Smooth muscle cell (in vitro differentiated cells): Measurements from ENCODE around the gene LGALS9C. TPM values are rescaled to one million over a fixed set of nuclear protein-coding genes. Genes with fewer than 3 reads are reported as not detected.
"Not testable (repeated sequence)": the region's sequence is repeated elsewhere in the genome, so short reads cannot be mapped to it uniquely, and the experiment has no call there.

Source experiments
- DNase-seq: peaks from one replicate; lab custom pipeline; 2025; ENCODE audit not compliant: unreplicated experiment; lab: John Stamatoyannopoulos, UW
- H2AFZ ChIP-seq: fragments of 200-600 bp; sonication (generic); 2 replicates; pipeline ENCODE4 v1.6.0; 2016; ENCODE audit warnings: antibody characterized with exemption, low read depth, mild to moderate bottlenecking
- H3F3A ChIP-seq: fragments of 200-600 bp; sonication (generic); 2 replicates; pipeline ENCODE4 v1.6.0; 2017; ENCODE audit warnings: antibody characterized with exemption, low read depth
- H3K27ac ChIP-seq: fragments of 200-600 bp; sonication (generic); 2 replicates; pipeline ENCODE4 v1.5.1; 2016; ENCODE audit warnings: low read depth, mild to moderate bottlenecking
- H3K27me3 ChIP-seq: fragments of 200-600 bp; sonication (generic); 2 replicates; pipeline ENCODE4 v1.6.1; 2016; ENCODE audit warnings: low read depth, mild to moderate bottlenecking
- H3K36me3 ChIP-seq: fragments of 200-600 bp; sonication (generic); 2 replicates; pipeline ENCODE4 v1.5.1; 2016; ENCODE audit warnings: low read depth
- H3K4me1 ChIP-seq: fragments of 200-600 bp; sonication (generic); 2 replicates; pipeline ENCODE4 v1.5.1; 2016; ENCODE audit warnings: low read depth
- H3K4me2 ChIP-seq: fragments of 200-600 bp; sonication (generic); 2 replicates; pipeline ENCODE4 v1.6.0; 2016; ENCODE audit warnings: mild to moderate bottlenecking
- H3K4me3 ChIP-seq: fragments of 200-600 bp; sonication (generic); 2 replicates; pipeline ENCODE4 v1.5.1; 2016; ENCODE audit warnings: mild to moderate bottlenecking
- H3K79me2 ChIP-seq: fragments of 200-600 bp; sonication (generic); 2 replicates; pipeline ENCODE4 v1.6.0; 2016; ENCODE audit warnings: low read depth, mild to moderate bottlenecking
- H3K9ac ChIP-seq: fragments of 200-600 bp; sonication (generic); 2 replicates; pipeline ENCODE4 v1.6.0; 2016; ENCODE audit warnings: low read depth
- H3K9me3 ChIP-seq: fragments of 200-600 bp; sonication (generic); replicated peaks from 2 replicates; pipeline ENCODE4 v1.5.1; 2016; ENCODE audit warnings: low read depth
- H4K20me1 ChIP-seq: fragments of 200-600 bp; sonication (generic); 2 replicates; pipeline ENCODE4 v1.6.0; 2016; ENCODE audit warnings: low read depth
- WGBS: methylation state at CpG from one replicate; pipeline ENCODE4 v1.1.7; 2016; ENCODE audit warnings: low lambda C conversion rate; 5-methylcytosine and 5-hydroxymethylcytosine counted together
- polyA plus RNA-seq: library from polyadenylated mRNA; unstranded; fragments of >200 nt; fragmentation: Nextera tagmentation; extraction: Ambion mirVana; gene quantifications from 2 replicates; pipeline ENCODE4 v1.2.1, GENCODE V29; 2016
- total RNA-seq: library from RNA; depleted of rRNA; stranded (reverse); fragments of >200 nt; gene quantifications from 2 replicates; pipeline ENCODE4 v1.2.3, GENCODE V29; 2014

The LGALS9C gene
- total and polyA plus RNA-seq, 2 experiments from 2014 or later: 0.88 to 22.0 TPM

- H3K36me3 ChIP-seq, H3K4me2 ChIP-seq, H3K4me3 ChIP-seq, H3K9ac ChIP-seq, H3K9me3 ChIP-seq, H3K27ac ChIP-seq, DNase-seq, H3F3A ChIP-seq, H2AFZ ChIP-seq, H3K4me1 ChIP-seq, H4K20me1 ChIP-seq, H3K27me3 ChIP-seq, H3K79me2 ChIP-seq: not testable (repeated sequence)
- WGBS: 93% methylated on average over 2 of the region's 2 CpGs
These were observed 6.8 kb upstream of the LGALS9C start for GRCh38 chr17:18469837-18470236.

GRCh38 chr17:18470345-18470930, 6.2 kb upstream of the LGALS9C start:
- not testable (repeated sequence) for H2AFZ ChIP-seq, H3K27me3 ChIP-seq, H3K36me3 ChIP-seq, H3K4me3 ChIP-seq, H3K9ac ChIP-seq, H3K27ac ChIP-seq, H3K9me3 ChIP-seq, H3F3A ChIP-seq, H3K4me2 ChIP-seq, H3K79me2 ChIP-seq, DNase-seq, H4K20me1 ChIP-seq, H3K4me1 ChIP-seq
- 85% methylated on average over 2 of the region's 11 CpGs for WGBS

- H3K9ac ChIP-seq, H3K27me3 ChIP-seq, H4K20me1 ChIP-seq, H3K27ac ChIP-seq, H2AFZ ChIP-seq, H3F3A ChIP-seq, H3K9me3 ChIP-seq, DNase-seq, H3K4me2 ChIP-seq, H3K4me1 ChIP-seq, H3K36me3 ChIP-seq, H3K79me2 ChIP-seq, H3K4me3 ChIP-seq: not testable (repeated sequence)
- WGBS: 83% methylated on average over 2 of the region's 4 CpGs
These were observed 2.6 kb upstream of the LGALS9C start for GRCh38 chr17:18473967-18474366.

GRCh38 chr17:18474754-18475153, 1.8 kb upstream of the LGALS9C start:
- H3K9ac ChIP-seq, H3K27ac ChIP-seq, H3K4me3 ChIP-seq, H3K36me3 ChIP-seq, H3K9me3 ChIP-seq, H4K20me1 ChIP-seq, H2AFZ ChIP-seq, DNase-seq, H3K4me1 ChIP-seq, H3K4me2 ChIP-seq, H3K79me2 ChIP-seq, H3F3A ChIP-seq, H3K27me3 ChIP-seq: not testable (repeated sequence)
- 32% methylated on average over 4 of the region's 7 CpGs for WGBS

GRCh38 chr17:18477367-18477766, 778 bp downstream of the LGALS9C start:
- not testable (repeated sequence) for H3K4me2 ChIP-seq, H3K27me3 ChIP-seq, H3K79me2 ChIP-seq, H3F3A ChIP-seq, H3K9me3 ChIP-seq, H3K4me1 ChIP-seq, H2AFZ ChIP-seq, H3K9ac ChIP-seq, H3K4me3 ChIP-seq, H3K27ac ChIP-seq, DNase-seq, H3K36me3 ChIP-seq, H4K20me1 ChIP-seq
- WGBS: 86% methylated on average over 2 of the region's 5 CpGs

- H3F3A ChIP-seq, H3K36me3 ChIP-seq, H3K4me3 ChIP-seq, H3K4me2 ChIP-seq, H3K9me3 ChIP-seq, H3K79me2 ChIP-seq, H3K4me1 ChIP-seq, H3K27me3 ChIP-seq, H3K9ac ChIP-seq, DNase-seq, H4K20me1 ChIP-seq, H3K27ac ChIP-seq, H2AFZ ChIP-seq: not testable (repeated sequence)
- WGBS: 94% methylated on average over 5 of the region's 12 CpGs
These were observed 1.8 kb downstream of the LGALS9C start for GRCh38 chr17:18478362-18478761.

GRCh38 chr17:18478977-18479595, 2.5 kb downstream of the LGALS9C start:
- 95% methylated on average over 7 of the region's 10 CpGs for WGBS
- H4K20me1 ChIP-seq: not testable (repeated sequence)

GRCh38 chr17:18481775-18482174, 5.2 kb downstream of the LGALS9C start:
- not testable (repeated sequence) for H2AFZ ChIP-seq, H4K20me1 ChIP-seq, H3K9me3 ChIP-seq, H3K27me3 ChIP-seq, H3K4me3 ChIP-seq, H3K9ac ChIP-seq, H3K4me1 ChIP-seq, H3K36me3 ChIP-seq, H3F3A ChIP-seq, H3K79me2 ChIP-seq, H3K27ac ChIP-seq, H3K4me2 ChIP-seq, DNase-seq
- 100% methylated on average over 2 of the region's 3 CpGs for WGBS

More at GRCh38 chr17:18478977-18479595, 2.5 kb downstream of the LGALS9C start:
- H3K79me2 ChIP-seq, H3K27ac ChIP-seq, H3K4me2 ChIP-seq, H3K27me3 ChIP-seq, DNase-seq, H3F3A ChIP-seq, H3K36me3 ChIP-seq, H3K4me1 ChIP-seq, H3K9me3 ChIP-seq, H2AFZ ChIP-seq, H3K4me3 ChIP-seq, H3K9ac ChIP-seq: not testable (repeated sequence)
